22Rv1 (cell line): ENCODE results near the gene HCN3.
A peak's percentile ranks its signal among the peaks of the same experiment; 100 is the strongest.

ENCODE experiments used
- CTCF ChIP-seq: fragments of 450-650 bp; IDR thresholded peaks from 2 replicates; pipeline ENCODE4 v1.5.1; 2017; ENCODE audit warnings: mild to moderate bottlenecking
- ZFX ChIP-seq: fragments of 450-650 bp; IDR thresholded peaks from 2 replicates; pipeline ENCODE4 v1.6.1; 2017; ENCODE audit warnings: antibody characterized with exemption, borderline replicate concordance

- TF ChIP-seq CTCF (peak; percentile 17; the same call in 1 of the 2 replicates), ZFX (no peak)
These were observed 15.2 kb upstream of the HCN3 start, which contains the start of gene SCAMP3 for GRCh38 chr1:155261852-155262673.
